RKO (cell line): ENCODE measurements around the gene MEGF6.

Experiments
- DNase-seq: peaks from one replicate; pipeline ENCODE4 v3.0.0-alpha.2; 2016; ENCODE audit warnings: low spot score

MEGF6 gene, protein sequence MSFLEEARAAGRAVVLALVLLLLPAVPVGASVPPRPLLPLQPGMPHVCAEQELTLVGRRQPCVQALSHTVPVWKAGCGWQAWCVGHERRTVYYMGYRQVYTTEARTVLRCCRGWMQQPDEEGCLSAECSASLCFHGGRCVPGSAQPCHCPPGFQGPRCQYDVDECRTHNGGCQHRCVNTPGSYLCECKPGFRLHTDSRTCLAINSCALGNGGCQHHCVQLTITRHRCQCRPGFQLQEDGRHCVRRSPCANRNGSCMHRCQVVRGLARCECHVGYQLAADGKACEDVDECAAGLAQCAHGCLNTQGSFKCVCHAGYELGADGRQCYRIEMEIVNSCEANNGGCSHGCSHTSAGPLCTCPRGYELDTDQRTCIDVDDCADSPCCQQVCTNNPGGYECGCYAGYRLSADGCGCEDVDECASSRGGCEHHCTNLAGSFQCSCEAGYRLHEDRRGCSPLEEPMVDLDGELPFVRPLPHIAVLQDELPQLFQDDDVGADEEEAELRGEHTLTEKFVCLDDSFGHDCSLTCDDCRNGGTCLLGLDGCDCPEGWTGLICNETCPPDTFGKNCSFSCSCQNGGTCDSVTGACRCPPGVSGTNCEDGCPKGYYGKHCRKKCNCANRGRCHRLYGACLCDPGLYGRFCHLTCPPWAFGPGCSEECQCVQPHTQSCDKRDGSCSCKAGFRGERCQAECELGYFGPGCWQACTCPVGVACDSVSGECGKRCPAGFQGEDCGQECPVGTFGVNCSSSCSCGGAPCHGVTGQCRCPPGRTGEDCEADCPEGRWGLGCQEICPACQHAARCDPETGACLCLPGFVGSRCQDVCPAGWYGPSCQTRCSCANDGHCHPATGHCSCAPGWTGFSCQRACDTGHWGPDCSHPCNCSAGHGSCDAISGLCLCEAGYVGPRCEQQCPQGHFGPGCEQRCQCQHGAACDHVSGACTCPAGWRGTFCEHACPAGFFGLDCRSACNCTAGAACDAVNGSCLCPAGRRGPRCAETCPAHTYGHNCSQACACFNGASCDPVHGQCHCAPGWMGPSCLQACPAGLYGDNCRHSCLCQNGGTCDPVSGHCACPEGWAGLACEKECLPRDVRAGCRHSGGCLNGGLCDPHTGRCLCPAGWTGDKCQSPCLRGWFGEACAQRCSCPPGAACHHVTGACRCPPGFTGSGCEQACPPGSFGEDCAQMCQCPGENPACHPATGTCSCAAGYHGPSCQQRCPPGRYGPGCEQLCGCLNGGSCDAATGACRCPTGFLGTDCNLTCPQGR (N-terminal part only)

DNA sequence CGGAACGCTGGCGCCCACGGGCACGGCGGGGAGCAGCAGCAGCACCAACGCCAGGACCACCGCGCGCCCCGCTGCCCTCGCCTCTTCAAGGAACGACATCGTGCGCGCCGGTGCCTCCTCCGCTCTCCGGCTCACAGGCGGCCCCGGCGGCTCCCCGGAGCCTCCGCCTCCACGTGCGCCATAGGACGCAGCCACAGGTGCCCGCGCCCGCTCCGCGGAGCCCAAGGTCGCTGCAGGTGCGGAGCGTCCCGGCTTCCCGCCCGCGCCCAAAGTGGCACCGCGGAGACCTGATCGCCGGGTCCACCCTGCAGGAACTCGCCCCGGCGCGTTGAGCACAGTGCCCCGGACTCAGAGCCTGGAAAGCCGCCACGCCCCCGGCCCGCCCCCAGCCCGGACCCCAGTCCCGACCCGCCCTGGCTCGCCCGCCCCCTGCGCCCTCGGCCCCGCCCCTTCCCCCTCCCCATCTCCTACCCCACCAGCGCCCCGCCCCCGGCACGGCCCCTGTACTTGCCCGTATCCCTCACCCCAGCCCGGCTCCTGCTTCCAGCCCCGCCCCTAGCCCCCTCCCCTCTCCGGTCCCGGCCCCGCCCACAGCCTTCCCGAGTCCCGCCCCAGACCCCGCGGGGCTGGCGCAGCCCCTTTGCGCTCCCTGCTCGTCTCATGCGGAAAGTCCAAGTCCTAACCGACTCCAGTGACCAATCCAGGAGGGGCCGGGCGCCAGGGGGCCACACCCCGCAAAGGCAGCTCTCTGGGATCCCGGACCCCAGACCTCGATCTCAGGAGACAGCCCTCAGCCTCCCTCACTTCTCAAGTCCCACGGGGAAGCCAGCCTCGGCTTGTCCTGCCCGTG is at the start of gene MEGF6:
Gene MEGF6, minus strand, starts transcription at position 339 of the 850 bp plus-strand sequence. Its CDS starts 240 bp downstream, at position 99.
- no peak for DNase-seq

DNA sequence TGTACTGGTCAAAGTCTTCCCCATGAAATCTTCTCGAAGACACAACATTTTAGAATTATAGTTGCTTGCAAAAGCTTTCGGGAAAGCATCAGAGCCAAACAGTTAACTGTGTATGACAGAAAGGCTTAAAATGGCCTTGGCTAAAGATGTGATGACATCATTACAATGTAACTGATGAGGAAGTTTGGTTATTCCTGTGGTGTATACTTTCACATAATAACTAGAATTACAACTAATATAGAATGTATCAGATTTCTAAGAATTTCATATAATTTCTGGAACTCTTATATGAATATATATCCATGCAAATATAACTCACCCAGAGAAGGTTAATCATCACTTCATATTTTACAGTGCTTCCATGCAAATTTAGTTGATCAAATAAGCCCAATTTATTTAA is 49.4 kb upstream of the MEGF6 start:
- no peak for DNase-seq

DNA sequence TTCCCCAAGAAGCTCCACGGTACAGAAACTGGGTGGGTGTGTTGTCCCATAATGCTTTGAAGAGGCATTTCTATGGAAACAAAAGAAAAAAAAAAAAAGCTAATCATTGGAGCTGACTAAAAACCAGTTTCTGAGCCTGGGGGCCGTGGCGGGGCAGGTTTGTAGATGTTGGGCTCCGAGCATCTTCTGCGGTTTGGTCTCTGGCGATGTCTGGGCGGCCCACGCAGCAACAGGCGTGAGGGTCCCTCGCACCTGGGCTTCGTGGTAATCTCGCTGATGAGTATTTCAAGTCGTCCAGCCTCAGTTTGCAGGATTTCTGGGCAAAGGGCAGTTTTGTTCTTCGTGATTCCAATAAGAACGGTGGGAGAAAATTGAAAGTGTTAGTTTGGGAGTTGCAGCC is 47.8 kb upstream of the MEGF6 start:
- DNase-seq = no peak

DNA sequence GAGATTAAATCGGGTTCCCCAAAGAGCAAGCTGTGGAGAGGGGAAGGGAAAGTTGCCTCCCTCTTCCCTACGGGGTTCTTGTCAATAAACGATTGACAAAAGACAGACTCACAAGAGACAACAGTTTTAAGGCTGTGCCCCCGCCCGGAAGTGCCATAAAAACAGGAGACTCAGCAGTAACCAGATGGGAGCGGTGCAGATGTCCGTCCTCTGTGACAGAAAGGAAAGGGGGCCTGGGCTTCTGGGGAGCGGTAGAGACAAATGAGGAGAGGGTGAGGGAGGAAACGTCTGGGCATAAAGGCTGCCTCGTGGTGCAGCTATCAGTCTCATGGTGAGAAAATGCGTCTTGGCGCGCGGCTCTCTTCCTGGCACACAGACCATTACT is 46.9 kb upstream of the MEGF6 start:
- no peak for DNase-seq

DNA sequence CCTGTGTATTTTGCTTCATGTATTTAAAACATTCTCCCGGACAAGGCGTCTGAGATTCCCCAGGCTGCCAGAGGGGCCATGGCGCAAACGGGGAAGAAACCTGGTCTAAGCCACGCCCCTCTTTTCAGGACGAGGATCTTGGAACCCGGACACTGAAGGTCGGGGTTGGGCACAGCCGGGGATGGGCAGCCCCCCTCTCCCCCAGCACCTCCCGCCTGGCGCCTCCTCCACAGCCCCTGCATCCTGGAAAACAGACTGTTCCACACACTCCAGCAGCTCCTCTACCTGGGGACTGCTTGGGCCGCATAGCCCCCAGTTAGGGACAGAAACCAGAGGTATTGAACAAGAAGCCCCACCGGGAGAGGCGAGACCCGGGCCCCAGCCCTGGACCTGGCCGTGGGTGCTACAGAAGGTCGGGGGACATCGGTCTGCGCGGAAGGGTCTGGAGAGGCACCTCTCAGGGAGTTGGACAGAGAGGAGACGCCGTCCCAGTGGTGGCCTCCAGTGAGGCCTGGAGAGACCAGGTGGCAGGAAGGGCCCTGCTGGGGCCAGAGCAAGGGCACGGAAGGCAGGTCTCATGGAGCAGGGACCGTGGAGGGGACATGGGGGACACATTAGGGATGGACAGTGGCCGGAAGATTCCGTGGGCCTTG is 46.4 kb upstream of the MEGF6 start:
- DNase-seq = no peak

DNA sequence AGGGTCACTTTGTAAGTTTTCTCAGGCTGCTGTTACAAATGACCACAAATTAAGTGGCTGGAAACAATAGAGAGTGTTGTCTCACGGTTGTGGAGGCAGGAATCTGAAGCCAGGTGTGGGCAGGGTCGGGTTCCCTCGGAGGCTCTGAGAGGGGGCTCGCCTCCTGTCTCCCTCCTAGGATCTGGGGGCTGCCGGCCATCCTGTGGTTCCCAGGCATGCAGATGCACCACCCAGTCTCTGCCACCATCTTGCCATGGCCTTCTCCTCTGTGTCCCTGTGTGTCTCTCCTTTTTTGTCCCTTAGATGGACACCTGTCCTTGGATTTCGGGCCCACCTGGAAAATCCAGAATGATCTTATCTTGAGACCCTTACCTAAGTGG is 45.8 kb upstream of the MEGF6 start:
- no peak for DNase-seq

DNA sequence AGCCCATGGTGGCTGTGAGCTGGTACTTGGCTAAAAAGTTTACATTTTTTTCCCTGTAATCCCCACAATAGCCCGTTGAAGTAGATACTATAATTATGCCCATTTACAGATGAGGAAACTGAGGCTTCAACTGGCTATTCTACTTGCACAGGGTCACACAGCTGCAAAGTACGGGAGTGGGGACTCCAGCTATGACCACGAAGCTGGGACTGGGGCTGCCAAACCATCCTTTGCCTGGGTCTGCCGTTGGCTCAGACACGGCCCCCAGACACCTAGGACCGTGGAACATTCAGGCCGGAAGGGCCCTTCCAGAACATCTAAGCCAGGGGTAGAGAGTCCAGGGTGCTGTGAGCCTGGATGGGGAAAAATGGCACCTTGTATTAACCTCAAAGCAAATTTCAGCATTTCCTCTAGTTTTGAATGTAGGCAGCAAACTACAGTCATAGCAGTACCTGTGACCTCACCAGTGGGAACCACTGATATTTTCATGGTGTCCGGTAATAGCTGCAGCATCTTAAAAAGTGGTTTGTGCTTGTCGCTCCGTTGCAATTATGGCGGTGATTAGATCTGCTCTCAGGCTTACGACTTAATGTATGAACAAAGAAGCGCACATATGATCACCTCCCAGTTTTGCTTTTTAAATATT is 45.3 kb upstream of the MEGF6 start:
- no peak for DNase-seq

DNA sequence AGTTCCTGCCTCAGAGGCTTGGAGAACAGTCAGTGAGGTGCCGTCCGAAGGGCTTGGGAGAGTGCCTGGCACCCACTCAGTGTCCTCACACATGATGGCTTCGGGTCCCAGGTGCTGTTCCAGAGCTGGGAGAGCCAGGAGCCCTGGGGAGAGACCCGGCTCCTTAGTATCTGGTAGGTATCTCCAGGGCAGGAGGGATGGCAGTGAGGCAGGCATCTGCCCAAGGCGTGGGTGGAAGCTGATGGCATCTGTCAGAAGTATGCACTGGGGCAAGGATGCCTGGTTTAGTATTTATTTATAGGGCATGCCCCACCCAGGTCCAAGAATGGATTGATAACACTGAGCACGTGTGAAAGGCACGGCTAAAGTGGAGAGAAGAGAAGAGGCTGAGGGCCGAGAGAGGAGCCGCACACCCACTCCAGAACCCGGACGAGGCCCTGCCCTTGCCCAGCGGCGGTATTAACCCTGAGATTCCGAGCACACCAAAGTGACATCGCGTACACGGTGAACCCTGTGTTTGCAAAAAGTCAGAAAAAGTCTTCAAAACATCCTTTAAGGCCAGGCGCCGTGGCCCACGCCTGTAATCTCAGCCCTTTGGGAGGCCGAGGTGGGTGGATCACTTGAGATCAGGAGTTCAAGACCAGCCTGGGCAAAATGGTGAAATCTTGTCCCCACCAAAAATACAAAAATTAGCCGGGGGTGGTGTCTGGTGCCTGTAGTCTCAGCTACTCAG is 43.4 kb upstream of the MEGF6 start:
- no peak for DNase-seq

DNA sequence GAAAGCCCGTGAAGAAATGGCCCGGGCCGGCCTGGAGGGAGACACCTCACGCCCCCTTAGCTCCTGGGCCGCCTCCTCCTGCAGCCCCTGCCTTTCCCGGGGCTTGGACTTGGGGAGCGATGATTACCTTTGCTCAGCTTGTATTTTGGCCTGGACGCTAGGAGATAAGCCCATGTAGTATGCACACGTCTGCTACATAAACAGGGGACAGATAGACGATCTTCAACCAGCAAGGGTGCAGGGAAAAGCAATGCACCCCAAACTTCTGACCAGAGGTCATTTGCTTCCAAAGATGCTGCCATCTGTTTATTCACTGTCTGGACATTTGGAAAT is 41.9 kb upstream of the MEGF6 start:
- DNase-seq = no peak

DNA sequence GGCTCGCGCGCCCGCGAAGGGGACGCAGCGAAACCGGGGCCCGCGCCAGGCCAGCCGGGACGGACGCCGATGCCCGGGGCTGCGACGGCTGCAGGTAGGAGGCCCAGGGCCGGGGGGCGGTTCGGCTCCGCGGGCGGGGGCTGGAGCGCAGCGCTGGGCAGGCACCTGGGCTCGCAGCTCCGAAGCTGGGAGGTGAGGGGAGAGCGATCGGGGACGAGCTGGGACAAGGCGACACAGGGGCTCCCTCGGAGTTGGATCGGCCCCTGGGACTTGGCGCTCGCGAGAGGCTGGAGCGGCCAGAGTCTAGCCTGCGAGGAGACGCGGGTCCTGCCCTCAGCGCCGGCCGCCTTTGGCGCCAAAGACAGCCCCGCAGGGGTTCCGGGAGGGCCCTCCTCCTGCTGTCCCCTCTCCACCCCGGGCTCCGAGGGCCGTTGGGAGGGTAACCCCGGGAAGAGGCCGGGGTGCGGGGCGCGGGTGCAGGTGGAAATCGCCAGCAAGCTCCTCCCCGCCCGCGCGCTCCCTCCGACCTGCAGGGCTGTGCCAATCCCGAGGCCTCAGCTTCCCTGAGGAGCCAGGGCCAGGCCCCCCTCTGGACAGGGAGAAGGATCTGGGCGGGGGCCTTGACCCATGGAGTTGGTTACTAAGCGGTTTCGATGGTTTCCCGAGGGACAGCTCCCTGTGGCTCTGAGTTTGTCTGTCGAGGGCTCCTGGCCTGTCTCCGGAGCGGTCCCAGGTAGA is 41.4 kb upstream of the MEGF6 start:
- DNase-seq = peak; percentile 35

DNA sequence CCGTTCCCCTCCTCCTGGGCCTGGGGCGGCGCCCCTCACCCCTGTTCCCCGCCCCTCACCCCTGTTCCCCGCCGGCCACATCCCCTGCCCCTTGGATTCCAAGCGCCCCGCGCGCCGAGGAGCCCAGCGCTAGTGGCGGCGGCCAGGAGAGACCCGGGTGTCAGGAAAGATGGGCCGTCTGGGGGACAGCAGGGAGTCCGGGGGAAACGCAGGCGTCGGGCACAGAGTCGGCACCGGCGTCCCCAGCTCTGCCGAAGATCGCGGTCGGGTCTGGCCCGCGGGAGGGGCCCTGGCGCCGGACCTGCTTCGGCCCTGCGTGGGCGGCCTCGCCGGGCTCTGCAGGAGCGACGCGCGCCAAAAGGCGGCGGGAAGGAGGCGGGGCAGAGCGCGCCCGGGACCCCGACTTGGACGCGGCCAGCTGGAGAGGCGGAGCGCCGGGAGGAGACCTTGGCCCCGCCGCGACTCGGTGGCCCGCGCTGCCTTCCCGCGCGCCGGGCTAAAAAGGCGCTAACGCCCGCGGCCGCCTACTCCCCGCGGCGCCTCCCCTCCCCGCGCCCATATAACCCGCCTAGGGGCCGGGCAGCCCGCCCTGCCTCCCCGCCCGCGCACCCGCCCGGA is 40.7 kb upstream of the MEGF6 start, which contains the start of gene TP73:
Gene TP73, plus strand, starts transcription at position 587 of the 618 bp plus-strand sequence. CDS start 29,850 bp downstream, outside the sequence.
- DNase-seq = peak; percentile 81

DNA sequence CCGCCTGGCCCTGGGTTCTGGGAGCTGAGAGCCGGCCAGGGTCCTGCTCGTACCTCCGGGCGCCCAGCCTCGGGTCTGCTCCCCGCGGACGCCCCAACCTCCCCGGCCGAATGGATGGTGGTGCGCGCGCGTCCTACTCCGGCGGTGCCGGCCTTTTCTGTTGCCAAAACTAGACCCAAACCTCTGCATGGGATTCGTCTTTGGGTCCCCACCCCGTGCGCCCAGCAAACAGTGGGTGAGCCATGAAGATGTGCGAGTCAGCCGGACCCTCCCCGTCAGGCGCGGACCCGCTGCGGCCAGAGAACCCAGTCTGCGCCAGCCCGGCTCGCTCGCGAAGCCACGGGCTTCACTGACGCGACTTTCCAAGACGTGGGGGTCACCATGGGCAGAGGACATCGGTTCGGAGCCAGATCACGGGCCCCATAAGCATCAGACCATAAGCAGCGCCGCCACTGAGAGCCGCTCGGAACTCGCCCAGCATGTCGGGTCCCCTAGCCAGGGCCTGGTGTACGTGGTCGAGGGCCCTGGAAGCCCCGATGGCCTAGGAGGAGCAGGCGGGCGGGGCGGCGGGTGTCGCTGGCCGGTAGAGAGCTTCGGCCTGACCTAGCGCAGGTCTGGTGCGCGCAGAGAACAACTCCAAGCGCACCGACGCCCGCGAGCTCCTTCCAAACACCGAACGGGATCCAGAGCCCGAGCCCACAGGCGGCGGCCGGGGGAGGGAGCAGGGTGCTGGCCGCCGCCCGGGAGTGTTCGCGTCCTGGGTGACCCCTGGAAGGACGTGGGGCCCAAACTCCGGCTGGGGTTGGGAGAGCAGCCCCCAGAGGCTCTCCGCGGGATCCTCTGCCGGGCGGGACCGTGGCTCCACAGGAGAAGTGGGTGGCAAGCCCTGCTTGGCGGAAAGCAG is 40.0 kb upstream of the MEGF6 start:
- DNase-seq = no peak

DNA sequence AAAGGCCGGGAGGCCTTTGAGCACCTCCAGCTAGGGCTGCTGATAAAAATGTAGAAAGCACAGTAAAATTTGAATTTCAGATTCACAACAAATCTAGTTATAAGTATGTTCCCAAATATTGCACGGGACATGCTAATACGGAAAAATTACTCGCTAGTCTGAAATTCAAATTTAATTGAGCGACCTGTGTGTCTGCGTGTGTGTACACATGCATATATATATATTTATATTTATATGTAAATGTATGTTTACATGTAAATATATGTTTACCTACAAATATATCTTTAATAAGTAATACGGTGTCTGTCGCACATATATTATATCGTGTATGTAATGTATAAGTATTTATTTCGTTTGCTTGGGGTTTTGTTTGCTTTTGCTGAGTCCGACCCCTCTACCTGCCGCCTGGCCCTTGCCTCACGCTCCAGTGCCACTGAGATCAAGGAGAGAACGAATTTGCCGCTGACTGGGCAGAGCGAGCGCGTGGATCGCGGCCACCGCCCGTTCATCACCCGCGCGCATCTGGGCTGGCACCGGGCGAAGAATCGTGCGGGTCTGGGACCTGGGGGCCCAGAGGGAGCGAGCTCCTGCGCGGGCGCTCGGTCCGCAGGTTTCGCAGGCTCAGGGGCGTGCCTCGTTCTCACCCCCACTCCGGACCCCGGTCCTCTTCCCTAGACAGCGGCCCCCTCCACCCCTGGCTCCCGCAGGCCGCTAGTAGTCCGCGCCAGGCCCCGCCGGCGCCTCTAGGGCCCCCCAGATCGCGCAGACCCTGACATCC is 39.1 kb upstream of the MEGF6 start:
- no peak for DNase-seq

DNA sequence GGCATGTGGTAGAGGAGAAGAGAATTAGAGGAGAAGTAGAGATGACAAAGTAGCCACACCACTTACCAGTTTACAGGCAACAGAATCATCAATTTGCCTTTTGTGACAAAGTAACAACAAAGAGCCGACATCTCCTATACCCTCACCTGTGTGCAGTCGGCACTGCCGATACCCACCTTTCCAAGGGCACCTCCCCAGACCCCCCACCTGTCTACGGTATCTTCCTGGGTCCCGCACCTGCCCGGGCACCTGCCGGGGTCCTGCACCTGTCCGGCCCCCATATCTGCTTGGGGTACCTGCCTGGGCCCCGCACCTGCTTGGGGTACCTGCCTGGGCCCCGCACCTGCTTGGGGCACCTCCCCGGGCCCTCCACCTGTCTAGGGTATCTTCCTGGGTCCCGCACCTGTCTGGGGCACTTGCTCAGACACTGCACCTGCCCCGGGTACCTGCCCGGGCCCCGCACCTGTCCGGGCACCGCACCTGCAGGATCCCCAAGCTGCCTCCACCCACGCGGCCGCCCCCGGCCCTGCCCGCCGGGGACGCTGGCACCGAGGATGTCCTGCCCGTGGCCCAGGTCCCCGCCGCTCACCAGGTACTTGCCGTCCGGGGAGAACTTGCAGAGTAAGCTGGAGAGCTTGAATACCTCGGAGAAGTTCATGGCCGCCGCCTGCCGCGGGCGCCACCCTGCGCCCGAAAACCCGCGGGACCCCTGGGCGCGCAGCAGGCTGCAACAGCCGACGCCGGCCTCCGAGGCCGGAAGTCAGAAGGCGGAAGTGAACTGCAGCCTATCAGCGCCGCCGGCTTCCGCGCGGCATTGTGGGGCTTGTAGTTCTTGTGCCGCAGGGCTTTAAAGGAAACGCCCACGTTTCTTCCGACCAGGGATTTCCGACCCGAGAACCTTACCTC is 38.3 kb upstream of the MEGF6 start, which contains the start of gene WRAP73:
Gene WRAP73, minus strand, starts transcription at position 762 of the 906 bp plus-strand sequence. Its CDS starts 104 bp downstream, at position 658.
- DNase-seq = peak; percentile 95

DNA sequence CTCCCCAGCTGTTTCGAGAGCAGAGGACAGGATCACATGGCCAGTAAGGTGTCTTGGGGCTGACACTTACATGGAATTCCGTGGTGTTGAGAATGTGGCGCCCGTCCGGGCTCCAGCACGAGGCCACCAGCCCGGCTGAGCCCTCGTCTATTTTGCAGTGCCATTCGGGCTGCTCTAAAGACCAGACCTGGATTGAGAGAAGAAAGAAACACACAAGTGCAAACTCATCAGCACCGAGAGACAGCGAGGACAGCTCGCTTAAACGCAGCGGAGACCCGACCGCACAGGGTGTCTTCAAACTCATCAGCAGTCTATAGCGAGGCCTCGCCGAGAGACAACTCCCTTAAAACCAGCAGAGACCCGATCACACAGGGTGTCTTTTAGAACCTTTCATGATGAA is 35.3 kb upstream of the MEGF6 start:
- DNase-seq = no peak
